ENCODE measurements around the gene KCNK7.

KCNK7 gene

DNA sequence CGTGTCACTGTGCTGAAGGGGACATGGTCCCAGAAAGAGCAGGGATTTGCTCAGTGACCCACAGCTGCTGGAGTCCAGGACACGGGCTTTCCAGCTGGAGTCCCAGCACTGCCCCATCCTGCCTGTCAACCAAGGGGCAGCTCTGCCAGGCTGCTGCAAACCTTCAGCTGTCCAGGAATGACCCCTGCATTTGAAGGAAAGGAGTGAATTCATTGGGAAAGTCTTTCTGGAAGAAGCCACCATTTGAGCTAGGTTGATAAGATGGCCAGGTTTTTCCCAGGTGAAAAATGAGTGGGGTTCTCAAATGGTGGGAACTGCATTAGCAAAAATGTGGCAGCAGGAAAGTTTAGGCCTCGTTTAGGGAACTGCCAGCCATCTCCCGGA lies 9.4 kb downstream of the KCNK7 start:
- H3K27me3 ChIP-seq (ENCODE audit: insufficient read depth, low read length) = no peaks in the 10 kb centered on the region
- H2AFZ ChIP-seq (ENCODE audit: low read length, unreplicated experiment) = no peak overlapping the region
- H3K79me2 ChIP-seq (ENCODE audit: control insufficient read depth, insufficient read depth, low read length, unreplicated experiment) = no peaks in the 10 kb centered on the region
- H3K4me1 ChIP-seq (ENCODE audit: control insufficient read depth, insufficient read depth, low read length, unreplicated experiment) = peaks cover 20% of the 10 kb centered on the region
- H3K27ac ChIP-seq (ENCODE audit: low read depth, low read length) = no peak overlapping the region
- no peak overlapping the region for H3K4me3 ChIP-seq (ENCODE audit: low read depth, low read length)
- peaks cover 7% of the 10 kb centered on the region; the same call in 1 of the 2 replicates for H3K36me3 ChIP-seq (ENCODE audit: insufficient read depth, low read length)

DNA sequence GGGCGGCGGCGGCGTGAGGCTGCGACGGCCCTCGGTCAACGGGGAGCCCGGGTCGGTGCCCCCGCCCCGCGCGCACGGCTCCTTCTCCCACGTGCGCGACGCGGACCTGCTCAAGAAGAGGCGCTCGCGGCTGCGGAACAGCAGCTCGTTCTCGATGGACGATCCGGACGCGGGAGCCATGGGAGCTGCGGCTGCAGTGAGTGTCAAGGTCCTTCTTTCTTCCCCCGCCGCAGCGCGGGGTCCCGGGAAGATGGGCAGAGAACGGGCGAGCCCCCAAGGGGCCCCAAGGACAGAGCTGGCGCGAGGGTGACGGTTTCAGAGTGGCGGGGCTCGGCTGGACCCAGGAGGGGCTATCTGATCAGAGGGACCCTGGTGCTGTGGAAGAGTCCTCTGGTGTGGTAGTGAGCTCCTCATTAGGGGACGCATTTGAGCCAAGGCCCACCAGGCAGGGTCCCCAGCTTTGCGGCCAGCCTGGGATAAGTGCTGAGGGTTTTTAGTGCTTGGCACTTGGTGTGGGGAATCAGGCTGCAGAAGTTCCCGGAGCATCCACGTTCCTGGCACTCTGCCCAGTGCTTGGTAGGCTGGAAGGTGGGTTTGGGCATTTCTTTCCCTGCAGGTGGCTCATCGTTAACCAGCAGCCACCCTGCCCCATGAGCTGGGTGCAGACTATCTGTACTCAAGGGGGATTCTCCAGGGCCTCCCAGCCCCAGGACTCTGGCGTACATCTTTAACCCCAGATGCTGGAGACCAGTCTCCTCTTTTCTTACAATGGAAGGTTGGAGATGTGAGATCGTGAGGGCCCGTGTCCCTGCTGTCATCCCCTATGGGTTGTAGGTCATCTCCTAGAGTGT lies 10.0 kb downstream of the KCNK7 start:
- Histone ChIP-seq H2AFZ (ENCODE audit: low read length, unreplicated experiment) (no peak overlapping the region), H3K79me2 (ENCODE audit: control insufficient read depth, insufficient read depth, low read length, unreplicated experiment) (no peaks in the 10 kb centered on the region), H3K4me1 (ENCODE audit: control insufficient read depth, insufficient read depth, low read length, unreplicated experiment) (peaks cover 20% of the 10 kb centered on the region), H3K4me3 (ENCODE audit: low read depth, low read length) (no peak overlapping the region), H3K27me3 (ENCODE audit: insufficient read depth, low read length) (no peaks in the 10 kb centered on the region), H3K36me3 (ENCODE audit: insufficient read depth, low read length) (peaks cover 13% of the 10 kb centered on the region; the same call in 1 of the 2 replicates), H3K27ac (ENCODE audit: low read depth, low read length) (no peak overlapping the region)

DNA sequence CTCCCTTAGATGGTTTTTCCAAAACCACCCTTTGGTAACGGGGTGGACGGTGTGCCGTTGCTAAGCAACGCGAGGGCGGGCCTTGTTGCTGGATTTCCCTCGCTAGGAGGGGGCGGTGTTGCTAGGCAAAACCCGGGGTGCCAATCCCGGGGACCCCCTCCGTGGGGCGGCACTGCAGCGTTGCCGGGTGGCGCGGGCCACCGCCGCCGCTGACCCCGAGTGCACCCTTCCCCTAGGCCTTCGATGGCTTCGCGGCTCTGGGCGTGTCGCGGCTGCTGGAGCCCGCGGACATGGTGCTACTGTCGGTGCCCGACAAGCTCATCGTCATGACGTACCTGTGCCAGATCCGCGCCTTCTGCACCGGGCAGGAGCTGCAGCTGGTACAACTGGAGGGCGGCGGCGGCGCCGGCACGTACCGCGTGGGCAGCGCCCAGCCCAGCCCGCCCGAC lies 10.9 kb downstream of the KCNK7 start:
- H2AFZ ChIP-seq (ENCODE audit: low read length, unreplicated experiment) = no peak overlapping the region
- H3K27ac ChIP-seq (ENCODE audit: low read depth, low read length) = no peak overlapping the region
- no peak overlapping the region for H3K4me3 ChIP-seq (ENCODE audit: low read depth, low read length)
- no peaks in the 10 kb centered on the region for H3K79me2 ChIP-seq (ENCODE audit: control insufficient read depth, insufficient read depth, low read length, unreplicated experiment)
- H3K4me1 ChIP-seq (ENCODE audit: control insufficient read depth, insufficient read depth, low read length, unreplicated experiment) = peaks cover 20% of the 10 kb centered on the region
- no peaks in the 10 kb centered on the region for H3K27me3 ChIP-seq (ENCODE audit: insufficient read depth, low read length)
- H3K36me3 ChIP-seq (ENCODE audit: insufficient read depth, low read length) = peaks cover 17% of the 10 kb centered on the region; the same call in 1 of the 2 replicates

DNA sequence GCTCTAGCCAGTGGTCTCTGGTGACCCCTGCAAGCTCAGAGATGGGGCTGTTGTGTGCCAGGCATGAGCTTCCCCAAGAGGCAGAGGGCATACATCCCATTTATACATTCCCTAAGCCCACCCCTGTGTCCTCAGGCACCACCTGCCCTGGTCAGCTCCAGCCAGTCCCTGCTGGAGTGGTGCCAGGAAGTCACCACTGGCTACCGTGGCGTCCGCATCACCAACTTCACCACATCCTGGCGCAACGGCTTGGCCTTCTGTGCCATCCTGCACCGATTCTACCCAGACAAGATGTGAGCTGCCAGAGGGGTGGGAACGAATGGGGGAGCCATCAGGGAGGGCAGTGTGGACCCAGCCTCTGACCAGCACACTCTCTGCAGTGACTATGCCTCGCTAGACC lies 11.5 kb downstream of the KCNK7 start:
- no peak overlapping the region for H2AFZ ChIP-seq (ENCODE audit: low read length, unreplicated experiment)
- H3K4me3 ChIP-seq (ENCODE audit: low read depth, low read length) = no peak overlapping the region
- H3K27me3 ChIP-seq (ENCODE audit: insufficient read depth, low read length) = no peaks in the 10 kb centered on the region
- peaks cover 20% of the 10 kb centered on the region for H3K4me1 ChIP-seq (ENCODE audit: control insufficient read depth, insufficient read depth, low read length, unreplicated experiment)
- H3K79me2 ChIP-seq (ENCODE audit: control insufficient read depth, insufficient read depth, low read length, unreplicated experiment) = no peaks in the 10 kb centered on the region
- H3K27ac ChIP-seq (ENCODE audit: low read depth, low read length) = no peak overlapping the region
- H3K36me3 ChIP-seq (ENCODE audit: insufficient read depth, low read length) = peaks cover 17% of the 10 kb centered on the region; the same call in 1 of the 2 replicates

DNA sequence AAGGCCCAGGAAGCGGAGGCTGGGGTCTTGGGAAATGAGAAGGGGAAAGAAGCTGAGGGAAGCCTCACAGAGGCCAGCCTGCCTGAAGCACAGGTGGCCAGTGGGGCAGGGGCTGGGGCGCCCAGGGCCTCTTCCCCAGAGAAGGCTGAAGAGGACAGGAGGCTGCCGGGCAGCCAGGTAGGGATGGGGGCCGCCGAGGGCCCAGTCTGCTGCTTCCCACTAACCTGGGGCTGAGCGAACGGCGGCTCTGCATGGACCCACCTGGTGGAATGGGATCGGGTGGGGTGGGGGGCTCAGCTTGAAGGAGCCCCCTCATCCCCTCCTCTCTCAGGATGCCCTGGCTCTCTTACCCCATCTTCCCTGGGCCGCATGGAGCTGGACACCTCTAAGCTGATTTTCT lies 12.0 kb downstream of the KCNK7 start:
- no peak overlapping the region for H3K27ac ChIP-seq (ENCODE audit: low read depth, low read length)
- H3K27me3 ChIP-seq (ENCODE audit: insufficient read depth, low read length) = no peaks in the 10 kb centered on the region
- H3K79me2 ChIP-seq (ENCODE audit: control insufficient read depth, insufficient read depth, low read length, unreplicated experiment) = no peaks in the 10 kb centered on the region
- H3K4me1 ChIP-seq (ENCODE audit: control insufficient read depth, insufficient read depth, low read length, unreplicated experiment) = peaks cover 20% of the 10 kb centered on the region
- no peak overlapping the region for H2AFZ ChIP-seq (ENCODE audit: low read length, unreplicated experiment)
- no peak overlapping the region for H3K4me3 ChIP-seq (ENCODE audit: low read depth, low read length)
- peaks cover 17% of the 10 kb centered on the region; the same call in 1 of the 2 replicates for H3K36me3 ChIP-seq (ENCODE audit: insufficient read depth, low read length)

DNA sequence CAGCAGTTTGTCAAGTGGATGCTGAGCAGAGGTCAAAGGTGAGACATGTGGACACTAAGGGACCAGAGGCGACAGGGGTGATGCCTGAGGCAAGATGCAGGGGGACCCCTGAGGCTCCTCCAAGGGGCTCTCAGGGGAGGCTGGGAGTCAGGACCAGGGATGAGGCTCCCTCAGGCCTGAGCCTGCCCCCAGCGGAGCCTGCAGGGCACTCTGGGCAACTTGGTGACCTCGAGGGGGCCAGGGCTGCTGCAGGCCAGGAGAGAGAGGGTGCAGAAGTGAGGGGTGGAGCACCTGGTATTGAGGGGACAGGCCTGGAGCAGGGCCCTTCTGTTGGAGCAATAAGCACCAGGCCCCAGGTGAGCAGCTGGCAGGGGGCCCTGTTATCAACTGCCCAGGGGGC lies 13.7 kb downstream of the KCNK7 start:
- H3K27me3 ChIP-seq (ENCODE audit: insufficient read depth, low read length) = no peaks in the 10 kb centered on the region
- peaks cover 20% of the 10 kb centered on the region for H3K4me1 ChIP-seq (ENCODE audit: control insufficient read depth, insufficient read depth, low read length, unreplicated experiment)
- H3K4me3 ChIP-seq (ENCODE audit: low read depth, low read length) = no peak overlapping the region
- H3K36me3 ChIP-seq (ENCODE audit: insufficient read depth, low read length) = peaks cover 17% of the 10 kb centered on the region; the same call in 1 of the 2 replicates
- no peak overlapping the region for H3K27ac ChIP-seq (ENCODE audit: low read depth, low read length)
- H2AFZ ChIP-seq (ENCODE audit: low read length, unreplicated experiment) = no peak overlapping the region
- peaks cover 10% of the 10 kb centered on the region for H3K79me2 ChIP-seq (ENCODE audit: control insufficient read depth, insufficient read depth, low read length, unreplicated experiment)

DNA sequence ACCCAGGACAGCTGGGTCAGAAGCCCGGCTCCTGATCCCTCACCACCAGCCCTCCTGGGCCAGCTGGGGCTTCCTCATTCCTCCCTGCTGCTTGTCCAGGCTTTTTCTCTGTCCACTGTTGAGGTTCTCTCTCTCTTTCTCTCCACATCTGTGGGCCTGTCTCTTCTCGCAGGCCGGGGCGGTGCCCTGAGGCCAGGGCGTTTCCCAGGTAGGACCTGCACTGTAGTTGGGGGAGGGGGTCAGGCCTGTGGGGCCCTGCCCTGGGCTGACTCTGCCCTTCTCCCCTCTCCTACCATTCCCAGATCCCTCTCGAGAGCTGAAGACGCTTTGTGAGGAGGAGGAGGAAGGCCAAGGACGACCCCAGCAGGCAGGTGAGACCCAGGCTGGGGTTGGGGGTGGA lies 14.8 kb downstream of the KCNK7 start:
- H3K27me3 ChIP-seq (ENCODE audit: insufficient read depth, low read length) = no peaks in the 10 kb centered on the region
- no peak overlapping the region for H3K4me3 ChIP-seq (ENCODE audit: low read depth, low read length)
- peaks cover 20% of the 10 kb centered on the region for H3K4me1 ChIP-seq (ENCODE audit: control insufficient read depth, insufficient read depth, low read length, unreplicated experiment)
- H3K27ac ChIP-seq (ENCODE audit: low read depth, low read length) = no peak overlapping the region
- H2AFZ ChIP-seq (ENCODE audit: low read length, unreplicated experiment) = no peak overlapping the region
- H3K36me3 ChIP-seq (ENCODE audit: insufficient read depth, low read length) = peaks cover 17% of the 10 kb centered on the region; the same call in 1 of the 2 replicates
- H3K79me2 ChIP-seq (ENCODE audit: control insufficient read depth, insufficient read depth, low read length, unreplicated experiment) = peaks cover 20% of the 10 kb centered on the region

DNA sequence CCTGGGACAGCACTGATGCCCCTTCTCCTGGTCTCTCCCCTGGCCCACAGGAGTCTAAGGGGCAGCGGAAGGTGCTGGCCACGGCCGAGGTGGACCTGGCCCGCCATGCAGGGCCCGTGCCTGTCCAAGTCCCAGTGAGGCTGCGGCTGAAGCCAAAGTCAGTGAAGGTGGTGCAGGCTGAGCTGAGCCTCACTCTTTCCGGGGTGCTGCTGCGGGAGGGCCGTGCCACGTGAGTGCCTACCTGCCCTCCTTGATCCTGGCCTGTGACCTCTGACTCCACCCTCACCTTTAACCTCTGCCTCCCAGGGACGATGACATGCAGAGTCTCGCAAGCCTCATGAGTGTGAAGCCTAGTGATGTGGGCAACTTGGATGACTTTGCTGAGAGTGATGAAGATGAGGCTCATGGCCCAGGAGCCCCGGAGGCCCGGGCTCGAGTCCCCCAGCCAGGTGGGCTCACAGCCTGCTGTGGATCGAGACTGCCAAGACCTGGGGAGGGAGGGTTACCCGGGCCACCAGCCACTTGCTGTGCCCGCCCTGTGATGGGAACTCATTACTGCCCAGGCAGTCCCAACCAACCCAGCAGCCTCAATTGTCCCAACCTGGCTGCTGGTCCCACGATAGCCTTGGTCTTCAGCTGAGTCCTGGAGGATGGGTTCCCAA lies 15.4 kb downstream of the KCNK7 start:
- Histone ChIP-seq H3K4me1 (ENCODE audit: control insufficient read depth, insufficient read depth, low read length, unreplicated experiment) (peaks cover 25% of the 10 kb centered on the region), H3K36me3 (ENCODE audit: insufficient read depth, low read length) (peaks cover 17% of the 10 kb centered on the region; the same call in 1 of the 2 replicates)

DNA sequence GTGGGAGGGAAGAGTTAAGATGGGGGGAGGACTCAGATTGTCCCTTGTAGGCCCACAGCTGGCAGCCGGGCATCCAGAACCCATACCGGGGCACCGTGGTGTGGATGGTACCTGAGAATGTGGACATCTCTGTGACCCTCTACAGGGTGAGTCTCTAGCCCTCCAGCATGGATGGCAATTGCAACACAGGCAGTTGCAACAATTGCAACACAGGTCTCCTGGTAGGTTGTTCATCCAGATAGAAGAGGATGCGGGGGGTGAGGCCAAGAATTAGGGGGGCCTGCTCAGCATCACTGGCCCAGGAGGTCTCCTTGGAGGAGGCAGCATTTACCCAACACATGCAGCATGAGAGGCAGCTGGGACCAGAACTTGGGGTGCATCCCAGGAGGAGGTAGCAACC lies 16.3 kb downstream of the KCNK7 start:
- H3K36me3 ChIP-seq (ENCODE audit: insufficient read depth, low read length) = peaks cover 17% of the 10 kb centered on the region; the same call in 1 of the 2 replicates
- peaks cover 20% of the 10 kb centered on the region for H3K79me2 ChIP-seq (ENCODE audit: control insufficient read depth, insufficient read depth, low read length, unreplicated experiment)
- H3K4me1 ChIP-seq (ENCODE audit: control insufficient read depth, insufficient read depth, low read length, unreplicated experiment) = peaks cover 30% of the 10 kb centered on the region
- H2AFZ ChIP-seq (ENCODE audit: low read length, unreplicated experiment) = no peak overlapping the region
- no peak overlapping the region for H3K4me3 ChIP-seq (ENCODE audit: low read depth, low read length)
- H3K27me3 ChIP-seq (ENCODE audit: insufficient read depth, low read length) = no peaks in the 10 kb centered on the region
- H3K27ac ChIP-seq (ENCODE audit: low read depth, low read length) = no peak overlapping the region

More for the DNA sequence above, 15.4 kb downstream of the KCNK7 start:
- Histone ChIP-seq H2AFZ (ENCODE audit: low read length, unreplicated experiment) (no peak overlapping the region), H3K4me3 (ENCODE audit: low read depth, low read length) (no peak overlapping the region), H3K27me3 (ENCODE audit: insufficient read depth, low read length) (no peaks in the 10 kb centered on the region), H3K27ac (ENCODE audit: low read depth, low read length) (no peak overlapping the region), H3K79me2 (ENCODE audit: control insufficient read depth, insufficient read depth, low read length, unreplicated experiment) (peaks cover 20% of the 10 kb centered on the region)

DNA sequence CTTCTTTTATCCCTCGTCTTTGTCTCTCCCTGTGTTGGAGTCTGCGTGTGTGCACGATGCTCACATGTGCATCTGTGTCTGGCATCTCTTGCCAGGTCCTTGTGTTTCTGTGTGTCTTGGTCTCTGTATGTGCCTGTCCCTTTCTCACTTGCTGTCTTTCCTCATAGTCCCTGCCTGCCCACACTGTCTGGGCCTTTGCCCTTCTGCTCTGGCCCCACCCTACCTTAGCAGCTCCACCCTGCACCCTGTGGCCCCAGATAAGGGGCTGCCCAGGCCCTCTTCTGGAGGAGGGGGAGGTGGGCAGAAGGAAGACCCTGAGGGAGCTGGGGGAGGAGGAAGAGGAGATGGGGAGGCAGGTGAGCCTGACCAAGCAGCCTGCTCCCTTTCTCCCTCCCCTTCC lies 16.9 kb downstream of the KCNK7 start:
- no peaks in the 10 kb centered on the region for H3K27me3 ChIP-seq (ENCODE audit: insufficient read depth, low read length)

More for the DNA sequence above, 16.9 kb downstream of the KCNK7 start:
- H3K79me2 ChIP-seq (ENCODE audit: control insufficient read depth, insufficient read depth, low read length, unreplicated experiment) = peaks cover 20% of the 10 kb centered on the region
- no peak overlapping the region for H3K4me3 ChIP-seq (ENCODE audit: low read depth, low read length)
- peaks cover 33% of the 10 kb centered on the region for H3K4me1 ChIP-seq (ENCODE audit: control insufficient read depth, insufficient read depth, low read length, unreplicated experiment)
- no peak overlapping the region for H3K27ac ChIP-seq (ENCODE audit: low read depth, low read length)
- H3K36me3 ChIP-seq (ENCODE audit: insufficient read depth, low read length) = peaks cover 13% of the 10 kb centered on the region; the same call in 1 of the 2 replicates
- H2AFZ ChIP-seq (ENCODE audit: low read length, unreplicated experiment) = no peak overlapping the region
